Stimulated activated CD8-positive, alpha-beta memory T cell treated with anti-CD3 and anti-CD28 coated beads, Interleukin-15, amount 100 ng/mL, for 1 hour (primary cell): ENCODE measurements around the gene FRAT2.
A peak's percentile ranks its signal among the peaks of the same experiment; 100 is the strongest.

Experiments used
- DNase-seq: peaks from one replicate; pipeline ENCODE4 v3.0.0-alpha.2; 2020; ENCODE audit warnings: low read depth

Gene FRAT2

GRCh38 chr10:97325754-97326153, 8.8 kb downstream of the FRAT2 start:
- DNase-seq, result no peak

GRCh38 chr10:97323501-97323900, 11.0 kb downstream of the FRAT2 start:
- DNase-seq, result no peak

GRCh38 chr10:97321804-97322190, 12.7 kb downstream of the FRAT2 start:
- DNase-seq, result no peak

- DNase-seq, result no peak
Observed at GRCh38 chr10:97321032-97321803, 13.3 kb downstream of the FRAT2 start.

- DNase-seq, result no peak
Observed at GRCh38 chr10:97320480-97321031, 14.0 kb downstream of the FRAT2 start.

GRCh38 chr10:97319671-97320479, 14.7 kb downstream of the FRAT2 start:
- peak; percentile 31 for DNase-seq

- peak; percentile 85 for DNase-seq
Observed at GRCh38 chr10:97318772-97319651, 15.5 kb downstream of the FRAT2 start, which contains the start of gene FRAT1. Gene FRAT1 (plus strand): TSS chr10:97319271. CDS start chr10:97319454, 183 bp downstream.

- DNase-seq, result no peak
Observed at GRCh38 chr10:97314671-97315070, 19.9 kb downstream of the FRAT2 start.

- DNase-seq, result no peak
Observed at GRCh38 chr10:97312897-97313296, 21.6 kb downstream of the FRAT2 start.

- no peak for DNase-seq
Observed at GRCh38 chr10:97311111-97311626, 23.4 kb downstream of the FRAT2 start.

- no peak for DNase-seq
Observed at GRCh38 chr10:97307866-97308780, 26.4 kb downstream of the FRAT2 start.

- DNase-seq, result no peak
Observed at GRCh38 chr10:97307441-97307840, 27.1 kb downstream of the FRAT2 start.

GRCh38 chr10:97302088-97302791, 32.3 kb downstream of the FRAT2 start:
- DNase-seq, result no peak

GRCh38 chr10:97300980-97301379, 33.5 kb downstream of the FRAT2 start:
- DNase-seq, result no peak

GRCh38 chr10:97298223-97298571, 36.3 kb downstream of the FRAT2 start:
- no peak for DNase-seq

GRCh38 chr10:97297556-97298222, 36.8 kb downstream of the FRAT2 start:
- no peak for DNase-seq

- DNase-seq, result no peak
Observed at GRCh38 chr10:97292862-97293198, 41.7 kb downstream of the FRAT2 start.

GRCh38 chr10:97292097-97292861, 42.2 kb downstream of the FRAT2 start, which contains the start of gene ARHGAP19:
Gene ARHGAP19 (minus strand): TSS chr10:97292637. CDS start chr10:97292627, 10 bp downstream.
- peak; percentile 87 for DNase-seq
